Lung (tissue), 12 donors: ENCODE results near the gene PRKRA. TPM values are rescaled to one million over a fixed set of nuclear protein-coding genes. Genes with fewer than 3 reads are reported as not detected.

Experiments
- ATAC-seq: fragments of 200-7000 bp; cut with Tn5 transposase; one replicate; pipeline ENCODE4 v1.9.1; 2020; ENCODE audit warnings: moderate number of reproducible peaks; ENCODE audit not compliant: insufficient read depth, low FRiP score
- DNase-seq, 3 donors: peaks; one replicate each; pipeline ENCODE4 v3.0.0-alpha.2; 2013 to 2017
- H3K27ac ChIP-seq, 2 donors: one replicate each; pipeline ENCODE4 v1.5.1; 2013; ENCODE audit warnings: mild to moderate bottlenecking in 2 of 2, moderate library complexity in 2 of 2, control low read depth in 1 of 2, inconsistent platforms in 1 of 2, low read depth in 1 of 2, low read length in 1 of 2
- H3K27me3 ChIP-seq, 3 donors: one replicate each; pipeline ENCODE4 v1.5.1; 2013; ENCODE audit warnings: low read length in 2 of 3; ENCODE audit not compliant: control insufficient read depth in 3 of 3, insufficient read depth in 3 of 3
- H3K36me3 ChIP-seq, 4 donors: one replicate each; pipeline ENCODE4 v1.5.1; 2013; ENCODE audit warnings: low read length in 4 of 4, mild to moderate bottlenecking in 1 of 4, moderate library complexity in 1 of 4; ENCODE audit not compliant: control insufficient read depth in 4 of 4, insufficient read depth in 4 of 4
- H3K4me1 ChIP-seq, 5 donors: one replicate each; pipeline ENCODE4 v1.5.1; 2013; ENCODE audit warnings: low read length in 5 of 5, mild to moderate bottlenecking in 2 of 5, moderate library complexity in 1 of 5; ENCODE audit not compliant: control insufficient read depth in 5 of 5, insufficient read depth in 5 of 5
- H3K4me3 ChIP-seq: one replicate; pipeline ENCODE4 v1.5.1; 2013; ENCODE audit warnings: mild to moderate bottlenecking, control low read depth, moderate library complexity
- H3K9ac ChIP-seq, 2 donors: one replicate each; pipeline ENCODE4 v1.5.1; 2013; ENCODE audit warnings: low read length in 2 of 2, control low read depth in 1 of 2; ENCODE audit not compliant: insufficient read depth in 1 of 2
- H3K9me3 ChIP-seq, 4 donors: one replicate each; pipeline ENCODE4 v1.5.1; 2013; ENCODE audit warnings: low read length in 3 of 4, mild to moderate bottlenecking in 1 of 4, moderate library complexity in 1 of 4; ENCODE audit not compliant: control insufficient read depth in 4 of 4, insufficient read depth in 3 of 4
- WGBS, 2 donors: extraction: QIAGEN DNeasy Blood & Tissue Kit; methylation state at CpG; one replicate each; pipeline ENCODE4 v1.1.7; 2013; 5-methylcytosine and 5-hydroxymethylcytosine counted together
- polyA plus RNA-seq, 2 donors: library from polyadenylated mRNA; stranded (reverse); fragments of 200-250 nt; gene quantifications; one replicate each; pipeline ENCODE4 v1.2.1, GENCODE V29; 2013
- total RNA-seq, 2 donors: library from RNA; depleted of rRNA in 1 of 2; stranded (reverse); fragments of >200 nt in 1 of 2; gene quantifications; one replicate each; pipeline ENCODE4 v1.2.1, GENCODE V29; 2014 to 2021
- TF ChIP-seq, protein P1 (sequence below): IDR thresholded peaks from 2 replicates; pipeline ENCODE4 v1.5.1; 2012; ENCODE audit warnings: mild to moderate bottlenecking; ENCODE audit errors: control extremely low read depth, extremely low read depth
- donor health status: control.
- donor health status: control.
- donor health status: Bipolar disorder and iron deficiency.
- donor health status: healthy.
- donor health status: DM: yes; HTN: yes; CAD: no.

The PRKRA gene
- total and polyA plus RNA-seq, 4 donors, result 26.8 to 68.5 (median 43.7) TPM

DNA sequence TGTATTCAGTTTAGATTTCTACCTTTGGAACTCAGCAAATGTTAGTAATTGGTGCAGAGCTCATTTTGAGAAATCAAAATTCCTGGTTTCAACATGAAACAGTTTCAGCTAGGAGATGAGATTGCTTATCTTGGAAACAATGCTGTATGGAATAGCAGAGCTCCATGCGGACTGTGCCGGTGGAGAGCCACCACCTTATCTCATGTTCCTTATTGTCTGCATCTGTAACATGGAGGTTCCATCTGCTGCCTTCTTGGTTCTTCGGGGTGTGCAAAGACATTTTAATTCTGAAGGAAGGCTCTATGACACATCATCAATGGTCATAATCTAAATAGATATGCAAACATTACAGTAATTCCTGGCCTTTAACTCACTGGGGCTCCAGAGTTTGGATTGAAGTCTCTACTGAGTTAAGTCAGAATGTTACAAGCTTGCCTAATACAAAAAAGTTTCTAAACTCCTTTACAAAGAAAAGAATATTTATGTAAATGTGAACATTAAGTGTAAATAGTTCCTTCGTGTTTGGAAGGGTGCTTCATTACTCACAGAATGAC lies 65.3 kb downstream of the PRKRA start:
- Histone ChIP-seq H3K9ac (no peak overlapping the region), H3K27ac (no peak overlapping the region), H3K27me3 (no peaks in the 10 kb centered on the region), H3K9me3 (no peaks in the 10 kb centered on the region), H3K4me3 (no peak overlapping the region), H3K36me3 (peaks cover 0 to 7% (median 0%) of the 10 kb centered on the region in 4 donors), H3K4me1 (peaks cover 0 to 2% (median 0%) of the 10 kb centered on the region in 5 donors)
- no peak for ATAC-seq
- DNase-seq, result peak in 1 of 3 donors; percentile 19
- 69 to 78% methylated on average over 4 of the region's 4 CpGs for WGBS, 2 donors
- TF ChIP-seq, protein P1, sequence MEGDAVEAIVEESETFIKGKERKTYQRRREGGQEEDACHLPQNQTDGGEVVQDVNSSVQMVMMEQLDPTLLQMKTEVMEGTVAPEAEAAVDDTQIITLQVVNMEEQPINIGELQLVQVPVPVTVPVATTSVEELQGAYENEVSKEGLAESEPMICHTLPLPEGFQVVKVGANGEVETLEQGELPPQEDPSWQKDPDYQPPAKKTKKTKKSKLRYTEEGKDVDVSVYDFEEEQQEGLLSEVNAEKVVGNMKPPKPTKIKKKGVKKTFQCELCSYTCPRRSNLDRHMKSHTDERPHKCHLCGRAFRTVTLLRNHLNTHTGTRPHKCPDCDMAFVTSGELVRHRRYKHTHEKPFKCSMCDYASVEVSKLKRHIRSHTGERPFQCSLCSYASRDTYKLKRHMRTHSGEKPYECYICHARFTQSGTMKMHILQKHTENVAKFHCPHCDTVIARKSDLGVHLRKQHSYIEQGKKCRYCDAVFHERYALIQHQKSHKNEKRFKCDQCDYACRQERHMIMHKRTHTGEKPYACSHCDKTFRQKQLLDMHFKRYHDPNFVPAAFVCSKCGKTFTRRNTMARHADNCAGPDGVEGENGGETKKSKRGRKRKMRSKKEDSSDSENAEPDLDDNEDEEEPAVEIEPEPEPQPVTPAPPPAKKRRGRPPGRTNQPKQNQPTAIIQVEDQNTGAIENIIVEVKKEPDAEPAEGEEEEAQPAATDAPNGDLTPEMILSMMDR, result no peak

DNA sequence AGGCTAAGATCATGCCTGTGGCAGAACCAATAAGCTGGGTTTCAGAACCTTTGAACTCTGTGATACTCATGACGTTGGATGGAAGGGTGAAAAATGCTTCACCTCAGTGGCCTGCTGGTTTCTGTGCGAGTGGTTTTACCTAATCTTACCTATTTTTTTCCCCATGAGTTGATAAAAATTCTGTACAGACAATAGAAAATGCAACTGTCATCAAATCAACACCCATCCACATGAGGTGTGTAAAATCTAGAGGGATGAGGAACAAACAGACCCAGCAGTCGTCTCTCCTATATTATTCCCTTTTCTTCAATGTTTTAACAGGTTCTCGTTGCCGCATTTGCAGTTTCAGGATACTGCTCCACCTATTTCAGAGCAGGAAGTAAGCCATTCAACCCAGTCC lies 67.3 kb downstream of the PRKRA start:
- H3K9me3 ChIP-seq, result no peaks in the 10 kb centered on the region
- H3K27ac ChIP-seq, result no peak overlapping the region
- no peaks in the 10 kb centered on the region for H3K27me3 ChIP-seq
- H3K9ac ChIP-seq, result no peak overlapping the region
- WGBS, 2 donors, result 91 to 96% methylated on average over 5 of the region's 5 CpGs
- no peak overlapping the region for H3K4me3 ChIP-seq
- ATAC-seq, result no peak
- TF ChIP-seq, protein P1, result no peak
- no peak for DNase-seq
- H3K4me1 ChIP-seq, result peaks cover 0 to 2% (median 0%) of the 10 kb centered on the region in 5 donors
- H3K36me3 ChIP-seq, result peaks cover 0 to 7% (median 0%) of the 10 kb centered on the region in 4 donors

Other genes starting within 250 kb of the PRKRA start
- gene PJVK, start 203 bp upstream of the PRKRA start, total RNA-seq, result 1 to 10 TPM; 4.0 to 5.0 TPM
- 1 to 10 TPM in 1 of 2 donors, under 1 TPM in 1; 0.82 to 5.7 TPM for gene PJVK, start 203 bp upstream of the PRKRA start, polyA plus RNA-seq
- gene FKBP7, start 27.4 kb upstream of the PRKRA start, total RNA-seq, result 10 to 100 TPM in 1 of 2 donors, 1 to 10 TPM in 1; 7.7 to 53.3 TPM
- gene FKBP7, start 27.4 kb upstream of the PRKRA start, polyA plus RNA-seq, result 1 to 10 TPM; 6.6 to 7.7 TPM
- 10 to 100 TPM; 17.4 to 23.7 TPM for gene PLEKHA3, start 29.3 kb upstream of the PRKRA start, total RNA-seq
- 1 to 10 TPM; 2.8 to 7.3 TPM for gene PLEKHA3, start 29.3 kb upstream of the PRKRA start, polyA plus RNA-seq